ENCODE results near the gene PRKCB.
"Not testable (repeated sequence)": the region's sequence is repeated elsewhere in the genome, so short reads cannot be mapped to it uniquely, and the experiment has no call there.

Gene PRKCB

DNA sequence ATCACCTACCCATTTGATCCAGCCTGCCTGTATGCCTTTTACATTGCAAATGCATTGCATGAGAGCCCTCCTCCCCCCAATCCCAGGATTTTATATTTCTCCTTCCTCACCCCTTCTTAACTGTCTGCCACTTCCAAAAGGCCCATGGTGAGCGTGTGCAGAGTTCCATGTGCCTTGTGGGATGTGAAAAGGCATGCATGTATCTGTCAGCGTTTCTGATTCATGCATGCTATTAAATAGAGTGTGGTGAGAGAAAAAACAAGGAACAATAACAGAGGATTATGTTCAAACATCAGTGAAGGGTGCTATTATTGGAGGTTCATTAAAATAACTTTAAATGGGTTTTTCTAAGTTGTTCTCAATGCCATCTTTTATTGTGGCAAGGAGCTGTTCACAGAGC is 359.4 kb downstream of the PRKCB start:
- DNase-seq = no peak

DNA sequence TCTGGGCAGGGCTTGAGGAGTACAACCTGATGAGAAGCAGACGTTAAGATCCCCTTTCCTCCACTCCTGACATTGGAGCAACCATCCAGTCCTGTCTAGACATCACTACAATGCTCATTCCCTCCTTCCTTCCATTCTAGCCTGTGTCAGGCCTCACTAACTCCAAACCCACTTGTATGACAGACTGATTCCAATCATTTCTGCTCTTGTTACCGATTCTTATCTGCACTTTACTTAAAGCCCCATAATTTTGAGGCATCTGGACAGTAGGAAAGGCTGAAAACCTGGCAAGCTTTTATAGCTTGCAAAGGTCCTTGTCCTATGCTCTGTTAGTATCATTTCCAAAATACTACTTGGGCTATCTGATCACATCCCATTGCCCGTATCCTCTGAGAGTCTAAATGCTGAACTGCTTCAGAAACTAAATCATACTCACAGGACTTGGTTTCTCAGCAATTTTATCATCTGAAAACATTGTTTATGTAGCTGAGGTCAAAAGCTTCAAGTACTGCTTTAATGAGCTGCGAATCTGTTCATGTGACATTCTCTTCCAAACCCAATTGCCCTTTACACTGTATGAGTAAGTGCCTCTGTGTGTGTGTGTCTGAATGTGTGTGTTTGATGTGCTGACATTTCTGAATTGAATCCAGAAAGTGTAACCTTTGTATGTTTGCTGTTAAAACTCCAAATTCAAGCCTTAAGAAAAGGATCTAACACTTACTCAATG is 363.2 kb downstream of the PRKCB start:
- no peak for DNase-seq

DNA sequence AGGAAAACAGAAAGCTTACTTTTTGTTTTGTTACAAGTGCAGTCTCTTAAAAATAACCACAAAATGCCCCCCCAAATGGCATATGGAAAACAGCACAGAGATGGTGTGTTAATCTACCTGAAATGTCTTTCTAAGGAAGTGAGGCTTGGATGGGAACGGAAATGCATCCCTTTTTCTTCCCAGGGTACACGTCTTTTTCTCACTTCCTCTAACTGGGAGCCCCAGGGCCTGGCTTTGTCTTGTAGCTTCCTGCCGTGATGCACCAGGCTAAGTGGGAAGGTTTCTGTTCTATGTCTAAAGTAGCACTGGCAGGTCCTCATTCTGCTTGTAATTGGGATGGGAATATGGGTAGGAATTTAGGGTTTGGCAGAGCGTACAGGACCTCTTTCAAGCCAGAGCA is 367.9 kb downstream of the PRKCB start:
- no peak for DNase-seq

DNA sequence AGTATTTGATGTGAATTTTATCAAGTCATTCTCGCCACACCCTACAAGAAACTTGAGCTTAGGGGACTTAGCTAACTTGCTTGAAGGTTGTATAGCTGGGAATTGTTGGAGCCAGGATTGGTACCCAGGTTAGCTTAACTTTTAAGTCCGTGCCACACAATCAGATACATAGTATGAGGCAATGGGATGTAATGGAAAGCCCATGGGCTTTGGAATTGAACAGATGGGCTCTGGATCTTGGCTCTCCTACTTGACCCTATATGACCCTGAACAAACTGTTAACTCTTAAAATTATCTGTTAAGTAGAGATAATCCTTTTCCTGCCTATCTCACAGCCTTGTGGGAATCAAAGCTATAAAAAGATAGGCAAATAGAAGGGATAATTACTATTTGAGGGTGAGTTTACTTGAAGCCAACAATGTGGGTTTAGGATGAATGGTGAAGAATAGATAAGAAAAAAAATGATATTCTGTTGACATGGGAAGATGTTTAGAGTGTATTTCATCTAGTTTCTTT is 368.4 kb downstream of the PRKCB start:
- no peak for DNase-seq

DNA sequence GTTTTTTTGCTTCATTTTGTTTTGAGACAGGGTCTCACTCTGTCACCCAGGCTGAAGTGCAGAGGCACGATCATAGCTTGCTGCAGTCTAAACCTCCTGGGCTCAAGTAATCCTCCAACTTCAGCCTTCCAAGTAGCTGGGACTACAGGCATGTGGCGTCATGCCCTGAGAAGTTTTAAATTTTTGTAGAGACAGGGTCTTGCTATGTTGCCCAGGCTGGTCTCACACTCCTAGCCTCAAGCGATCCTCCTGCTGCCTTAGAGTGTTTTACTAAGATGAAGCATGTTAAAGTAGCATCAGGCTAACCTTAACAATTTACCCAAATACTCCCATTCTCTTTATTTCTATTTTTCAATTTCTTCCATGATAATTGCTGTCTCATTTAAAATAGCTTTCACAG is 371.1 kb downstream of the PRKCB start:
- DNase-seq = no peak

DNA sequence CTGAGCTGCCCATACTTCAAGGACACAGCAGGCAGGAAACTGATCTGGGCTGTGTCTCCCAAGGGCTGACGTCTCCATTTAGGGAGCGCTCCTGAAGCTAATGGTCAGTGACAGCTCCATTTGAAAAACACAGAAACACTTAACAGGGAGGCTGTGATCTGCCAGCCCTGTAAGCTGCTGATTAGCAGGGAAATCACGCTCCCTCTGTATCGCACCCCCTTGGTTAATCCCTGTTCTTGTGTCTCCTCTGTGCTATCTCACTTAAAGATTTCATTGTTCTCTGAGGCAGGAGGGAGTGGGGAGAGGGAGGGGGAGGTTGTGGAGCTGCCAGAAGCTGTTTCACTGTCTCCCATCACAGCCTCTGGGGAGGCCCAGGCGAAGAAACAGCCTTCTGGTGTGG is 372.9 kb downstream of the PRKCB start:
- no peak for DNase-seq

DNA sequence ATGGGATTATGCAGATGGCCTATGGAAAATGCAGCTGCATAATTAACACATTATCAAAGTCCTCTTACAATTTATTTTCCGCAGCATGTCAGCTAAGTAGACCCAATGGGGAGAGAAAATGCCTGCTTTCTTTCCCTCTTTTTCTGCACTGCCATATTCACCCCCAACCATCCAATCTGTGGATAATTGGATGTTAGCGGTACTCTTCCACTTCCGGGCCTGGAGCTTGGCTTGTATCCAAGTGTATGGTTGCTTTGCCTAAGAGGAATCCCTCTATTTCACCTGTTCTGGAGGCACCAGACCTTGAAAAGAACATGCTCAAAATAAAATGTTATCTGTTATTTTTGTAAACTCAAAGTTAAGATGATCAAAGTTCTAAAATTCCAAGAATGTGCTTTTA is 379.2 kb downstream of the PRKCB start:
- DNase-seq = no peak

DNA sequence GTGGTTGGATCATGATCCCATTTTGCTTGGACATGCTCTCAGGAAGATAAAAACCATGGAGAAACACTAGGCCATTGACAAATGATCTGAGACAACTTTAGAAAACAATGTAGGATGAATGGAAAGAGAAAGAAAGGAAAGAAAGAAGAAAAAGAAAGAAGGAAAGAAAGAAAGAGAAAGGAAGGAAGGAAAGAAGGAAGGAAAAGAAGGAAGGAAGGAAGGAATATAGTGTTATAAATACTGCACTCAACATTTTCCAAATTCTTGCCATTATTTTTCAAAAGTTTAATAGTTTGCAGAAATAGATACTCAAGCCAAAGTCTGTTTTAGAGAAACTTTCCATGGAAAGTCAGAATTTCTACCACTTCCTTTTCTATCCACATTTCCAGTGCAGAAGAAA is 381.2 kb downstream of the PRKCB start:
- no peak for DNase-seq

DNA sequence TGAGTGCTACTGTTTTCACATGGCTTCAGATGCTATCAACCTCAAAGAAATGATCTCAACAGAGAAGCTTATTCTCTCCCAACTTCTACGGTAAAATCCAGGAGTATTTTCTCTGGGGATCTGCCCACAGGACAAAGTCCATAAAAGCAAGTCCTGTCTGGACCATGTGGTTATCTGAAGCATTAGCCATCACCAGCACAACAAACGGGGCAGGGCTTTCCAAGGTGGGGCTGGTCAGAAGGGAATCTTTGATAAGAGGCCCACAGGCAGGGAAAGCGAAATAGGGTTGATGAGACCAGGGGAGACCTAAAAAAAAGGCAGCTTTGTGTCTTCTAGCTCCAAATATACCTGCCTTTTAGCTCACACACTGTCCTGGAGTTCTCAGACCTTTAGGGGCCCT is 381.7 kb downstream of the PRKCB start:
- DNase-seq = no peak

DNA sequence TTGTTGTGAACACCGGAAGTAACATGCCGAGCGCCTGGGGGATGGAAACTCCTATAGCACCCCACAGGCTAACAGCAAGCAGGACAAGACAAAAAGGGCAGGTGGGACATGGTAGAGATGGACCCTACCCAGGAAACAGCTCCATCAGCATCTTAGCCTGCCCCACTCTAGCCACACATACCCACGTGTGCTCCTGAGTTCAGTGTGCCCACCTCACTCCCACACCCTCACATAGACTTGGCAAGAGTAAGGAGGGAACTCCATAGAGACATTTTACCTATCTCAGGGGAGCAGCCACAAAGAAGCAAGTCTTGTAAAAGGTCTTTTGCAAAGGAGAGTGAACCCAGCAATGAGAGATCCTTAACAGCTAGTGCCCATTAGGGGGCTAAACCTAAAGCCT is 382.5 kb downstream of the PRKCB start:
- DNase-seq = no peak

DNA sequence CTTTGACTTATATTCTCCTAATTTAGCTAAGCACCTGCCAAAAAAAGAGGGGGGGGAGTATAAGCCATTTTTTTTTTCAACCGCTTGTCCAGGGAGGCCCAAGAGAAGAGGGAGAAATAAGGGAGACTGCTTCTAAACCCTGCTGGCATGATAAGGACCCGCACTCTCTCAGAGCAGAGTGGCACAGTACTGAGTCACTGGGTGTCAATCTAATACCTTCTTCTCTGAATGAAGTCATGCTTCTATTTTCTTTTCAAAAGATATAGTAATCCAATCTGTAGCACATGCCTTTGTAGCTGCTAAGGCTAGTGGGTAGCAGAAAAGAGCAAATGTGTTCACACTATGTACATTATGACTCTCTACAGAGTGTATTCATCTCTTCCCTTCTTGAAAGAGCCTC is 385.4 kb downstream of the PRKCB start:
- no peak for DNase-seq

DNA sequence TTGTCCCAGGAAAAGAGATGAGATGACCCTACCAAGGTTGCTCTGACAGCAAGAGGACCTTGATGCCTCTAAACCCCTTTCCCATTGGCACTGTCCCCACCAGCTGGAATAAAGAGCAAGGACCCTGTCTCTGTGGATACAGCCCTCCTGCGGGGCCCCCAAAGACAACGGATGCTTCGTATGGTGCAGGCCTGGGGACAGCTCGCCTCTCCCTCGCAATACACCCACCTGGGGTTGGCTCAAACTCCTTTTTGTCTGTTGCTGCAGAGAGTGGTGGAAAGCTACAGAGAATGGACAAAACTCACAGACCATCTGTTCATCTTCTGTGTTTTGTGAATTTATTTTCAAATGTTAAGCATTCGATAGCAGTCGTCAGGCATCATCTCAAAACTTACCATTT is 392.7 kb downstream of the PRKCB start:
- DNase-seq = no peak

DNA sequence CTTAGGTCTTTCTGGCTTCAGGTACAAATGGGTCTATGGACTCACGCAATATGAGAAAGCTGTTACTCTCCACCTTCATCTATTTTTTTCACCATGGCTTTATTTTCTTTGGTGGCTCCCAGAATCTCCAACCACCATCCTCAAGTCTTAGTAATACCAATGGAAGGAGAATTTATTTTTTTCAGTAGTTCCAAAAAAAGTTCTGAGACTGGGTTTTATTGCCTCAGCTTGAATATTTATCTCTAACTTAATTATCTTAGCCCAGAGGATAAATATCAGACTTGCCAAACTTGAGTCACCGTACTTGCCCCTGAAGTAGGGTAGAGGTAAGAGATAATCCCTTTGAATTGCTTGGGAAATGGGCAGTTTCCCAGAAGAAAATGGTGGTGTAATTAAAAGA is 397.2 kb downstream of the PRKCB start:
- no peak for DNase-seq

DNA sequence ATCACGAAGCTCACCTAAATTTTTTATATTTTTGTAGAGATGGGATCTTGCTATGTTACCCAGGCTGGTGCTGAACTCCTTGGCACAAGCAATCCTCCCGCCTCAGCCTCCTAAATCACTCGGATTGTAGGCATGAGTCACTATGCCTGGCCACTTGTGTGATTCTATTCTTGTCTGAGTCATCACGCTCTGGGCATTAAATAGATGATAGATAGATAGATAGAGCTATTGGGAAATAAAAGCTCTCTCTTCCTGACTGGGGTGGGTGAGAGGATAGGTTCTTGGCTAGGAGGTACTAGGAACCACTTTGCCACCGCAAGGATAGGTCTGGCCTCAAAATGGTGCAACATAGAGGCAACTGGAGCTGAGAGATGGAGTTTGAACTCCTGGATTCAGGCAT is 399.0 kb downstream of the PRKCB start:
- DNase-seq = no peak

DNA sequence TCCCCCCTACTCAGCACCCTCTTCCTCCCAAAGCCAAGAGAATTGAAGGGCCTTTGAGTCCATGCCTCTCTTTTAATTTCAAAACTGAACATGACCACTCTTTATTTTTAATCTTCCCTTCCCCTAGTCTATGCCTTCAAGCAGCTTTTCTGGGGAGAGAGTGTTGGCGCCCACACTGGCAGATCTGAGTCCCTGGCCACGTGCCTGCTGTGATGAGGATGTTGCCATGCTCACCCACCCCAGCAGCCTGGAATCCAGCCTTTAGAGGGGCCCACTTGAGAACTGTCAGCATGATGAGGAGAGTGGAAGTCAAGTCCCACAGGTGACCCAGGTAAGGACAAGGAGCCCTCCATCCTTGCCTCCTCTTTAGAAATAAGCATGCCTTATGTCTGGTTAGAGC is 400.0 kb downstream of the PRKCB start:
- no peak for DNase-seq

DNA sequence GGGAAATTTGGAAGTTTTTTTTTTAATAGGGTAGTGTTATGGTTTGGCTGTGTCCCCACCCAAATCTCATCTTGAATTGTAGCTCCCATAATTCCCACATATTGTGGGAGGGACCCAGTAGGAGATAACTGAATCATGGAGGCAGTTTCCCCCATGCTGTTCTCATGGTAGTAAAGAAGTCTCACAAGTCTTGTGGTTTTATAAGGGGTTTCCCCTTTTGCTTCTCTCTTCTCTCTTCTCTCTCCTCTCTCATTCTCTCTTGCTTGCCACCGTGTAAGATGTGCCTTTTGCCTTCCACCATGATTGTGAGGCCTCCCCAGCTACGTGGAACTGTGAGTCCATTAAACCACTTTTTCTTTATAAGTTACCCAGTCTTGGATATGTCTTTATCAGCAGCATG is 403.1 kb downstream of the PRKCB start:
- not testable (repeated sequence) for DNase-seq

DNA sequence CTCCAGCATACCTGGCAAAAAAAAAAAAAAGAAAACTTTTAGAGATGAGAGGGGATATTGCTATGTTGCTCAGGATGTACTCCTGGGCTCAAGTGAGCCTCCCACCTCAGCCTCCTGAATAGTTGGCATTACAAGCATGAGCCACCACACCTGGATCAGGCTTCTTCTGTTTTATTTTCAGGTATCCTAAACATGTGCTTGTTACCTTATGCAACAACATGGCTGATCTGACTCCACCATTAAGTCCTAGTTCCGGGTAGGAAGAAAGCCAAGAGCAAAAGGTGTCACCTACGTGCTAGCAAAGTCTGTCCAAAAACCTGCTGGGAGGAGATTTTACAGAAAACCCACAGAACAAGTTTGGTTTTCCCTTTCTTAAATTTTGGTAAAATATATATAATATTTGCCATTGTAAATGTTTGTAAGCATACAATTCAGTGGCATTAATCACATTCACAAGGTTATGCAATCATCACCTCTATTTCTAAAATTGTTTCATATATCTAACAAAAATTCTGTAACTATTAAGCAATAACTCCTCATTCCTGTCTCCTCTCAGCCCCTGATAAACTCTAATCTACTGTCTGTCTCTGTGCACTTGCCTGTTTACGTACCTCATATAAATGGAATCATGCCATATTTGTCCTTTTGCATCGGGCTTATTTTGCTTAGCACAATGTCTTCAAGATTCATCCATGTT is 411.3 kb downstream of the PRKCB start:
- no peak for DNase-seq

DNA sequence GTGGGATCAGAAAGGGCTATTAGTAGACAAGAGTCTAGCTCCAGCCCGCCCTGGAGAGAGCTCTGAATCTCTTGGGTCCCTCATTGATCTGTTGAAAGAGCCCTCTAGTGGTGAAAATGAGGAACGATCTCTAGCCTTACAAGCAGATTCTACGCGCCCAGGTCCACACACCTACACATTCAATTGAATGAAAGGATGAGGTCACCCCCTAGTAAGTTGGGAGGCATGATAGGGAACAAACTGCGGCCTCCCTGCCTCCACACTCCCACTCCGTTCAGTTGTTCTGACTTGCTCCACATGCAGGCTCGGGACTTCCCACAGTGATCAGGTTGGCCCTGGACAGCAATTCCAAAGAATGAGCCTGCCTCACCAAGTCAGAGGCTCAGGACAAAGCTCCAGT is 417.4 kb downstream of the PRKCB start:
- no peak for DNase-seq

DNA sequence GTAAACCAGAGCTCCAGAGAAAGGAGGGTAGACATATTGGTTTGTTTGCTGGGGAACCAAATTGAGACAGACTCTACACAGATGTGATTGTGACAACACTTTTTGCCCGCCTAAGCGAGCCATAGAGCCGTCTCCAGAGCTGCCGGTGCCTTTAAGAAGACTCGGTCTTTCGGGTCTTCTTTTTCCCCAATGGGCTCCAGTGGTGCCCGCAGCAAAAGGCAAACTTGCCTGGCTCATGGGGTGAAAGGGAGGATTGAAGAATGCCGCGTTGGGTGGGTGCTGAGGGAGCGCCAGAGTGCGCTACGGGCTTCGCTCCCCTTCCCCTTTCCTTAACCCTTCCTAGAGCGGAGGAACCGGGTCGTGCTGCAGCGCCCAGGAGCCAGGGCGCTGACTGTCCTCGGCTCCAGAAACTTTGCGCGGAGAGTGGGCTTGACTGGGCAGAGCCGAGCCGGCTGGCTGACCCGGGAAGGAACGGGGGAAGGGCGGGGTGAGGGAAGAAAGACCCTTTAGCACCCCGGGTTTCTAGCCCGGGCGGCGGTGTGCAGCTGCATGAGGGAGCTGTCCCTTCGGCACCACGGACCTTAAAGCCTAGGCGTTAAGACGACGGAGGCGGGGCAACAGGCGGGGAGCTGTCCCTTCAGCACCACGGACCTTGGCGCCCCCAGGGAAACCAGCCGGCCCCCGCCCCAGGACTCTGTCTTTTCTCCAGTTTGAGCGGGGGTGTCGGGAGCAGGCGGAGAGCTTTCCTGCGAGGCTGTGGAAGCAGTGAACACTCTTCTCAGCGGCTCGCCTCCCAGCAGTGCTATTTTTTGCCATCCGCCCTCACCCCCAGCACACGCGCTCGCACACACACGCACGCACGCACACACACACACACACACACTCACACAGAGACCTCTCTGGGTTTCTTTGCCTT is 419.9 kb downstream of the PRKCB start, which contains the start of gene CACNG3:
Gene CACNG3 (plus strand): TSS at position 880 of the 916 bp plus-strand sequence. CDS start 420 bp downstream, outside the sequence.
- DNase-seq = no peak

DNA sequence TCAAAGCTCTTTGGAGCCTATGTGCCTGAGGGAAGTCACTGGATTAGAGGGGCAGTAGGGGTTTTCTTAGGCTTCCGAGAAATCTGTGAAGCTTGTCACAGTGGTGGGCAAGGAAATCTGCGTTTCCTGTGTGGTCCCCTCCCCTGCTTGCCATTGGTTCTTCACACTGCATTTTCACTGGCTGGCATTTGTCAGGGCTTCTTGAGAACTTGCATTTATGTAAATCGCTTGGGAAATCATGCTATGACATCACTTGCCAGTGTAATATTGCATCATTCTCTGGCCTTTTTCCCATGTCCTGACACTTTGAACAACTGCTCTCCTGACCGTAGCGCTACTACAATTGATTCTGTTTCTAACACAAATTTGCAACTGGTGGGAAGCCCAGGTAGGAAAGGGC is 422.2 kb downstream of the PRKCB start:
- DNase-seq = no peak

DNA sequence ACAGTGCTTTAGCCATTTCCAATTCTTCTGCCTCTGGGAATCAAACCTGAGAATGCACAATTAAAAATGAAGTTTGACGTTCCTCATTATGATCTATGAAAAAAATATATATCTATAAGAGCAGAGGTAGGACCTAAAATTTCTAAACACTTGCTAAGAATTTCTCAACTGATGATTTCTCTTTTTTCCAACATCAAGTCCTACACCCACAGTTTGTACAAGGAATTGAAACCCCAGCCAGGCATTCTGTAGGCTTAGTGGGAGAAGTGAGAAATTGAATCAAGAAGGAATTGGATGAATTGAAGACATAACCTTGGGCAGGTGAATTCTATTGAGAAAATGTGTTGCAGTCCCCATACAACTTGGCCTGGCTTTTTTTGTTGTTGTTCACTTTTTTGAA is 423.0 kb downstream of the PRKCB start:
- DNase-seq = no peak

DNA sequence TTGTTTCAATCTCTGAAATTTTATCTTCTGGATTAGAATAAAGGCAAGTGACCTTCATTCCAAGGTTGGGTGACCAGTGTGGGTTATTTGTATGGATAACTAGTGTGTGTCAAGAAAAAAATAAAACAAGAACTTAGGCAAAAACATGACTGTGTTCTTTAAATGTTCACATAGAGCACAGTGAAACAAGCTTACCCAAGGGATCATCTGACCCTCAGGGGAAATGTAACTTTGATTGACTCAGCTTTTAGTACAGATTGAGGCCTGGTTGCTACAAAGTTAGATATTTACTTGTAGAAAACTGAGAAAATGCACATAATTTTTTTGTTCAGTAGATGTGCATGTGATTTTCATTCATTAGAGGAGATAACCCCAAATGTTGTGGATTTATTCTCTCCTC is 427.0 kb downstream of the PRKCB start:
- no peak for DNase-seq

Data from SHP77 treated with DMSO at 0.1 percent for 48 hours (cell line).